Measurements from ENCODE around the gene ADCK1.

ADCK1 gene

DNA sequence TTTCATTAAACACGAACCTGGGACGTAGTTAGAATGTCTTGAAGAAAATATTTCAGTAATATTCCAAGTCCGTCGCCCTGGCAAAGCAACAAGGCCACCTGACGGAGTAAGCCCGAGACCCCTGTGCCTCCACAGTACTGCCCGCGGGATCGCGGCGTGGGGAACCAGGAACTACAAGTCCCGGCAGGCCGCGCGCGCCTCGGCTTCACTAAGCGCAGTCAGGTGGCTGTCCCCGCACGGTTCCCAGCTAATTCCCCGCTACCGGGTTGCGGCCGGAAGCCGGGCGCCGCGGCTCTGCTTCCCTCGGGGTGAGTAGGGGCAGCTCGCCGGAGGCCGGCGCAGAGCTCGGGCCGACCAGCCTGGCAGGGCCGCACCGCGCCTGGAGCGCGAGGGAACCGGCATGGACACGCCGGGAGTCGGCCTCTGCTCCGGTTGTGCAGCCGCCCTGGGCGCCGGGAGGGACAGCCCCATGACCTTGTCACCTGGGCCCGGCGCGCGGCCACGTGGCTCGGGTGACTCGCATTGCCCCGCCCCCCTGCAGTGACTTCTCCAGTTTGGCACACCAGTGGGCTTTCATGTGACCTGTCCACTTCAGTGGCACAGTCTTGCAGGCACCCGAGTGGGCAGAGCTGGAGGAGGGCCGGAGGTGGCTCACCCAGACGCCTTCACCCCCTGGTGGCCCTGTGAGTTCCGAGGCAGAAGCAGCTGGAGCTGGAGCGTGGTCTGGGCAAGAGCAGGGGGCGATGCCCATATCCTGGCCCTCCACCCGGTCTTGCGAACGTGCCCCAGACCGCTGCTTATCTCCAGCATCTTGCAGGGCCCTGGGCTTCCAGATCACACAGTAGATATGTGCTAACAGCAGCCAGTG, at the start of gene ADCK1:
TSS of gene ADCK1 (plus strand) at position 247 of the 868 bp plus-strand sequence. CDS start 18,870 bp downstream, outside the sequence.
- DNase-seq (ENCODE audit: low read depth): peak; percentile 77
- peak; percentile 59 for TF ChIP-seq CTCF (IDR thresholded peaks at IDR 0.05; ENCODE audit: low read length, missing control alignments)
- peak within 1 kb of the TSS; percentile 68 for H3K4me3 ChIP-seq (replicated peaks; ENCODE audit: low read depth, low read length)

DNA sequence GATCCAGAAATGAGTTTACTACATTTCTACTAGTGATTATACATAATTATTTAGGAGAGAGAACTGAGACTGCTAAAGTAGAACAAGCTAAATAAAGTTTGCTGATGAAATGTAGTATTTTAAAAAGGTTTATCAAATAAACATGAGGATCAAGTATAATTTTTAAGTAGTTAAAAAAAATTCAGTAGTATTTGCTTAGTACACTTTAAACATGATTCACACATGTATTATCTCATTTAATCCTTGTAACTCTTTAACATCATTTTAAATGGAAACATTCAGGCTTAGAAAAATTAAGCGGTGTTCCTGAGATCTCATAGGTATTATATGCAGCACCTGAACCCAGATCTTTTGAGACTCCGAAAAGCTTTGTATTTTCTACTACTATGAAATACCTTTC, 47.6 kb upstream of the ADCK1 start:
- no peak for TF ChIP-seq CTCF (IDR thresholded peaks at IDR 0.05; ENCODE audit: low read length, missing control alignments)
- DNase-seq (ENCODE audit: low read depth): no peak
- H3K4me3 ChIP-seq (replicated peaks; ENCODE audit: low read depth, low read length): no peak overlapping the region

DNA sequence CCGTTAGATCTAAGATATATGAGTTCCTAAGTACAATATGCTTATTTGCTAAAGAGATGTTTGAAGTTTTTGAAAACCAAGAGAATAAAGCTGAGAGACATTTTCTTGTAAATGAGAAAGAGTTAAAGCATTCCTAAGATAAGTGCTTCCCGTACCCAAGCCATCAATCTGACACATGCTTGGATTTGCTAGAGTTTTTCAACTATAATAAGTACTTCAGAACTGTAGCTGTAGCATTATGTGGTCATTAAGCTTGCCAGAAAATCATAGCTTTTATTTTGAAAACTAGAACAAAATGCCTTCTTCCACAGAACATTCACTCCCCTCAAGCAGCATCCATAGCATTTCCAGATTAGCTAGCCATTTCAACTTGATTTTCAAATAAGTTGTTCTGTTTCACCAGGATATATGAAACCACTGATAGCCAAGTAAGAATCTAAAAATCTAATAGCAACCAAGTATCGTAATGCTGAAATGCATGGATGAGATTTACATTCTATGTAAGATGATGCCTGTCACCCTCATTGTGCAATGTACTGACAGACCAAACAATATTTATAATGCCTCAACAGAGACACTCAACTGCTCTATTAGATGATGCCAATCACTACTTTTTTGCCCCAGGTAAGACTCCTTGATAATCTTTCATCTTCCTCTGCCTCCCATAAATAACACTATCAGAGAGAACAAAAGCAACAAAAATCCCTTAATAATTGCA, 47.0 kb upstream of the ADCK1 start:
- H3K4me3 ChIP-seq (replicated peaks; ENCODE audit: low read depth, low read length): no peak overlapping the region
- TF ChIP-seq CTCF (IDR thresholded peaks at IDR 0.05; ENCODE audit: low read length, missing control alignments): no peak
- DNase-seq (ENCODE audit: low read depth): peak; percentile 50

GRCh38 chr14:77760381-77761204, 39.3 kb upstream of the ADCK1 start, which contains the start of gene SNW1:
Gene SNW1, minus strand, starts transcription at chr14:77761156. Its CDS starts 29 bp downstream, at chr14:77761127.
- H3K4me3 ChIP-seq (replicated peaks; ENCODE audit: low read depth, low read length): peak within 1 kb of the TSS; percentile 100
- no peak for TF ChIP-seq CTCF (IDR thresholded peaks at IDR 0.05; ENCODE audit: low read length, missing control alignments)
- DNase-seq (ENCODE audit: low read depth): peak; percentile 66

DNA sequence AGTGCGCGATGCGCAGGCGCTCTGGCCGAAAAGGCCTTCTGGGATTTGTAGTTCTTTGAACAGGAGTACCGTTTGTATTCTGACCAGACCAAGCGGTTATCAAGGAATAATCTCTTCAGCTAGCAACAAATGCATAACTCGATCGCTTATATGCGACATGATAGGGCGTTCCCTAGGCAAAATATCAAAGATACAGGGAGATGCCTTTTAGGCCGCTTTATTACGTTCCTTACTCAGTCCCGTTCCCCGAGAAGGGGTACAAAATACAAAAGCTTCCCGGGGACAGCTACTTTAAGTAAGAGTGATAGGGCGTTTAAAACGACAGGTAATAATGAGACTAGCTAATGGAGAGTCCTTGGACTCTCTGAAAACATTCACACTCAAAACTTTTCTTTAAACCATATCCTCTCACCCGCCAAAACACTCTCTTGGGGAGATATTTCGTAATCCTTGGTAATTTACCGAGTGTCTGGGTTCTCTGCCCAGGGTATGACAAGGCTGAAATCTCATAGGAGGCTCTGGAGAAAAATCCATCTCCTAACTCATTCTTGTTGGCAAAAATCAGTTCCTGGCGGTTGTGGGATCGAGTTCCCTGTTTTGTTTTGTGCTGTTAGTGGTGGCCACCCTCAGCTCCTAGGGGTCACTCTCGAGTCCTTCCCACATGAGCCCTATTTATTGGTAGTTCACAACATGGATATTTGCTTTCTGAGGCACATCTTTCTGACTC, 38.5 kb upstream of the ADCK1 start:
- peak; percentile 35 for TF ChIP-seq CTCF (IDR thresholded peaks at IDR 0.05; ENCODE audit: low read length, missing control alignments)
- DNase-seq (ENCODE audit: low read depth): peak; percentile 96
- peak overlapping the region; percentile 100 for H3K4me3 ChIP-seq (replicated peaks; ENCODE audit: low read depth, low read length)

GRCh38 chr14:77763316-77763715, 36.6 kb upstream of the ADCK1 start:
- no peak overlapping the region for H3K4me3 ChIP-seq (replicated peaks; ENCODE audit: low read depth, low read length)
- no peak for TF ChIP-seq CTCF (IDR thresholded peaks at IDR 0.05; ENCODE audit: low read length, missing control alignments)
- no peak for DNase-seq (ENCODE audit: low read depth)

Measured in fibroblast of pulmonary artery (primary cell).